GM19467 (cell line): ENCODE results near the gene GSTA2.
"Not testable (repeated sequence)": the region's sequence is repeated elsewhere in the genome, so short reads cannot be mapped to it uniquely, and the experiment has no call there.

Experiments used
- ATAC-seq: cut with Tn5 transposase; IDR thresholded peaks from one replicate; pipeline ENCODE4 v1.9.1; 2021; ENCODE audit warnings: mild to moderate bottlenecking, moderate library complexity; ENCODE audit not compliant: unreplicated experiment

Gene GSTA2

DNA sequence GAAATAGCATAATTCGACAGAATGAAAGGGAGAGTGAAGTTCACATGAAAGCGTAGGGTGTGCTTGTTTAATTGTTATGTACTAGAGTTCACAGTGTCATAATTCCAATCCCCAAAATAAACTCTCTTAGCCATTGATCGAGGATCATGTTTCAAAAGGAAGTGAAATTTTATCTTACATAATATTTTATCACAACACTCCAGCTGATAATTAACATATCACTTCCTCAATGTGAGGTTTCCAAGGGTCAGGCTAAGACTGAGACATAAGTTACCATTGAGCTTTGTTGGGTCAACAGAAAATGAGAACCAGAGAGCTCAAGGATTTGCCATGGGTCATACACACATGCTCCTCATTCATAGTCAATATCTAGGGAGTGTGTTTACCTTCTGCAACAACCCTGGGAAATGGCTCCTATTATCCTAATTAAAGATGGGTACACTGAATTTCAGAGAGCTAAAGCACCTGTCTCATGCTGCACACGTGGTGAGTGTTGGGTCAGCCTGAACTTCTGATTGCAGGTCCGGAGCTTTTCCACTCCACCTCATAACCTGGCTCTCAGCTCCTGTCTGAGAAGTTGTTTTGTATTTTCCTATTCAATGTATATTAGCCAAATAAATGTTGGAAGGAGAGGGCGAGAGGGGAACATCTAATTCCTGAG lies 3.0 kb downstream of the GSTA2 start:
- no peak for ATAC-seq

DNA sequence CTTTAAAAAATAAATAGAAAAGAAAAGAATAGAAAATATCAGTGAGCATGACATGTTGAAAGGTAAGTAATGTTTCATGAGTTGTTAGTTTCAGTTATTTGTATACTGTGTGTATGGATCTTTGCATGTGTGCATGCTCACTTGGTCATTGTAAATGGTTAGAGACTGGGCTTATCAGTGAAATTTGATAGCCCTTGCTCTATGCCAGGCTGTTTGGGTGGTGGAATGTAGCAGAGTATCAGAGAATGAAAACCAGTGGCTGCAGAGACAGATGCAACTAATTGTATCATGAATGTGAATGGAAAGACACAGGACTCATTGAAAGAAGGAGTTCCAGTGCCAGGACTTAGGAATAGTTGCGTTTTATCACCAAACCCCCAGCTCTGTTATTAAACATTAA lies 4.2 kb downstream of the GSTA2 start:
- ATAC-seq = no peak

DNA sequence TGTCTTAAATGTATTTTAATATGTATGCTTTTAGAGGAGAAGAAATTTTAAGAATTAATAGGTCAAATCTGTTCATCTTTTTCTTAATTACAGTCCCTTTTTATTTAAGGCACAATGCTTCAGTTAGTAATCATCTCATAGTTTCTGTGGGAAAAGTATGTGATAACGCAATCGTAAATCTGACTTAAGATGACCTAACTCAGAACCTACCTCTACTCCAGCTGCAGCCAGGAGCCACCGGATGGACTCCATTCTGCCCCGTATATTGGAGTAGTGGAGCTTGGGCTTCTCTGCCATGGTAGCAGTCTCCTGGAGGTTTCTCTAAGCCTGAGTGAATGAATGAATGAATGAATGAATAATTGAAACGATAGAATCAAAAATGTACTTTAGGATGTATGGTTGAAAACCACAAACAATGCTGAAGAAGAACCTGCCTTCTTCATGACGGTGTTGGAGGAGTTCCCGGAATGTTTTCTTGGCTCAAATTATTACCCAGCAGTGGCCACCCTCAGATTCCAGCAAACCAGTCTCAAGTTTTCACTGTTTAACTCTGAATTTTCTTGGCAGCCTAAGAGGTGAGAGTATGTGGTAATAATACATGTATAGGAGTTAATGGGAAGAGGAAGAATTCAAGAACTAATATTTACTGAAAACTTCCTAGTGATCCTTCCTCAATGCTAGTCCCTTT lies 5.5 kb downstream of the GSTA2 start:
- ATAC-seq = not testable (repeated sequence)

DNA sequence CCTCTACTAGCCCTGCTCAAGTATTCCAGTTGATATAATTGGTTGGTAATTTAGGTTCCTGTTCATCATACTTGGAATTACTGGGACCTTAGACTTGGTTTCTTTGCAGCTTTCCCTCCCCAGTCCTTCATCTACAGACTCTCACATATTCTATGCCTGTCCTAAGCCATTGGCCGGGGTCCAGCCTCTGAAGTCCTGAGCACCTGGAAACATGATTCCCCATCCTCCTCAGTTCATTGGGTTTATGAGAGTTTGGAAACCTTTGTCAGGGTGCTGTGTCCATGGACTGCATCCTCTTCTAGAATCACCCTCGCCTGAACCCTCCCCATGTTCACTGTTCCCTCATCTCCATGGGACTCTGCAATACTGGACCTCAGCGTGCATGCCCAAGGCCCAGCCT lies 8.8 kb downstream of the GSTA2 start:
- ATAC-seq = no peak

DNA sequence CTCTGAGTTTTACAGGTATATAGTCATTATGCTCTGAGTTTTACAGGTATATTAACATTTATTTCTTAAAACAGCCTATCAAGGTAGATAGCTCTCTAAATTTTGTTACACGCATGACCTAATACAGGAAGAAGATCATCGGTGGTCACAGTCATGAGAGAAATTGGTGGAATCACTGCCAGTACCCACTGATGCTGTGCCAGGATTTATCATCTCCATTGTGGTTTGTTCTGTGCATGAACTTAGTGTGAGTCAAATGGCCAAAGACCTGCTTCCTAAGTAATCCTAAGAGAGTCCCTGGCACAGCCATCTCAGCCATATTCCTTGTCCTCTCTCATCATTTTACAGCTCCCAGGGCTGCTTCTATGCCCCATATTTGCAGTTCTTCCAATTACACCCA lies 10.1 kb downstream of the GSTA2 start:
- not testable (repeated sequence) for ATAC-seq

DNA sequence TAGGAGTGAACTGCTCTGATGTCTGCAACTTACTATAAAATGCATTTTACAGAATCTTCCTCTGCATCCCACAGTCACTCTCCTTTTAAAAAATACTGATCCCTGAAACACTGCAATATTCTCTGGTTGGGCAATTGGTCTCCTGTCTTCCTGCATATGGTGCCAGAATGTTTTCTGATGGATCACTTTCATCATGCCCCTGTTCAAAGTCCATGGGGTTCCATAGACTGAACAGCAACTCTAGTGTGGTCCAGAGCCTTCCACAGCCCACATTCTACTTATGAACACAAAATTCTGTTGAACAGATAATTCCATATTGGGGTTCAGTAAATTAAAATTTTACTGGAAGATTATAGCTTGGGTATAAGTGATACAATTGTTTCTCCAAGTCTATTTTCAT lies 11.0 kb downstream of the GSTA2 start:
- no peak for ATAC-seq

DNA sequence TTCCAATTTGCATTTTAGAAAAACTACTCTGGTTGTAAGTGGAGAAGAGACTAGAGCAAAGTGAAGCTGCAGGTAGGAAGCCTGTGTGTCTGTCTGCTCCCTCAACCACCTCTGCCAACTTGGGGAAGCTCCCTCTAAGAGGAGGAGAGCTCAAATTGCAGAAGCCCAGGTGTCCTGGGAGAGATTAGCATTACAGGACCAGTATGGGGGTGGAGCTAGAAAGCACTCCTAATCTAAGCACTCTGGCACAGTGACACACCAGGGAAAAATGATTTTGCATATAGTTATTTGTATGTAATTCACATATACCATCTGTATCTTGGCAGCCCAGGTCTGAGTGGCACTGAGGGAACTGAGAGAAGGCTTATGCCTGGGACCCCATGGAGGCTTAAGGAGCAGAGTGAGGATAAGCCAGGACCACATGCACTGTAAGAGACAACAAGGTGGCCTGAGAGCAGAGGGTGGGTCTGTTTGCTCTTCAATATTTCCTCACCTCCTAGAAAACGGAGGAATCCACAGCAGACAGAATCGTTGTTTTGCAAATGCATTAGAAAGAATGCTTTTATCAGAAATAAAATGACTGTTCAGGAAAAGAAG lies 13.6 kb downstream of the GSTA2 start:
- ATAC-seq = no peak

DNA sequence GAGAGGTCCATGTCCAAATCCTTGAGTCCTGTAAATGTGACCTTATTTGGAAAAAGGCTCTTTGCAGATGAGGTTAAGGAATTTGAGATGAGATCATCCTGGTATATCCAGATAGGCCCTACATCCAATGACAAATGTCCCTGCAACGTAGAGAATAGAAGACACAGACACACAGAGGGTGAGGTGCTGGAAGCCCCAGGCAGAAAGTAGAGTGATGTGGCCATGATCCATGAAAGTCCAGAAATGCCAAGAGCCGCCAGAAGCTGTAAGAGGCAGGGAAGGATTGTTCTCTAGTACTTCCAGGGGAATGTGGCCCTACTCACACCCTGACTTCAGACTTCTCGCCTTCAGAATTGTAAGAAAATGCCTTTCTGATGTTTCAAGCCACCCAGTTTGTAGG lies 16.0 kb downstream of the GSTA2 start:
- not testable (repeated sequence) for ATAC-seq

DNA sequence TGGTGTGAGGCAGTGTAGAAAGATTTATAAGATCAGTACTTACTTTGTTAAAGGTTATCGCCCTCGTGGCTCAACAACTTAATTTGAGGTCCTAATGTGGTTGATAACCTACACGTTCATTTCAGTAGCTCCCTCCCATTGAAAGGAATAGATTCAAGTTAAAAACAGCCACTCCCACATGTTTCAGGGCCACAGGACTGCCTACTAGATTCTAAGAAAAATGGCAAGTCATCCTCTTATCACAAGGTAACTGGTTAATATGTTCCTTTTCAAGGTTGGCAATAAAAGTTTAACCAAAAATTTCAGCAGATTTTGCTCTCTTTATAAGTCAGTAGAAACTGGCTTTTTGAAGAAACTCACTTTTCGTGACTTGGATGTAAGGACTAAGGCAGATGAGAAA lies 17.1 kb downstream of the GSTA2 start:
- no peak for ATAC-seq

DNA sequence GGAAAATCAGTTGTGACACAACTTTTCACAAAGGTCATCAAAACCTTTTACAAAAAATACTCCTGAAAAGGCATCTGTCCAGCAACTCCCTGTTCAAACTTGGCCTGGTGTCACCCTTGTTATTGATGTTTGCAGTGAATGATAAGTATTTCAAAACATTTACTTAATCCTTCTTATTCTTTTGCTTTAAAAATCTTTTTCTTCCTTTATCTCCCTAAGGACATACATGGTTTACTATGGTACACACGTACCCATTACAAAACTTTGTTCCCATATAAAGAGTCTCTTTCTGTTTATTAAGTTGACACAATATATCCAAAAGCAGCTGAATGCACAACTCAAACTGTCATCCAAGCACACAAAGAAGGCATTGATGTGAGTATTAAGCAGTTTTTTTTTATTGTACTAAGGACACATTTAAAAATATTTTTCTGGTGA lies 17.5 kb downstream of the GSTA2 start:
- no peak for ATAC-seq

DNA sequence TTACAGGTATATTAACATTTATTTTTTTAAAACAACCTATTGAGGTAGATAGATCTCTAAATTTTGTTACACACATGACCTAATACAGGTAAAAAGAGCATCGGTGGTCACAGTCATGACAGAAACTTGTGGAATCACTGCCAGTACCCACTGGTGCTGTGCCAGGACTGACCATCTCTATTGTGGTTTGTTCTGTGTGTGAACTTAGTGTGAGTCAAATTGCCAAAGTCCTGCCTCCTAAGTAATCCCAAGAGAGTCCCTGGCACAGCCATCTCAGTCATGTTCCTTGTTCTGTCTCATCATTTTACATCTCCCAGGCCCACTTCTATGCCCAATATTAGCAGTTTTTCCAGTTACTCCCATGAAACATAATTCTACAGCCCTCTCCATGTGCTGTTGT lies 21.4 kb downstream of the GSTA2 start:
- no peak for ATAC-seq

DNA sequence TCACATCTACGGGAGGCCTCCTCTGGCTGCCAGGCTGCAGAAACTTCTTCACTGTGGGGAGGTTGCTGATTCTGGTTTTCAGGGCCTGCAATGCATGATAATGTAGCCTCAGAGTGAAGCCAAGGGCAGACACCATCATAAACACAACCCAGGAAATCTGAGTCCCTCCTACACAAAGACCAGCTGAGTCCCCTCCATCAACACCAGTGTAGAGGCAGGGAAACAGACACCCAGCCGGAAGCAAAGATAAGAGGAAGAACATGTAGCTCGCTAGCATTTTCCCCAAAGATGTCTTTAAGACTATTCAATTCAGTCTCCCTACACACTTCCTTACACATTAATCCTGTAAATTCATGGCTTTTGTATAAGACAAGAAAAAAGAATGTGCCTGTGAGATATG lies 23.6 kb downstream of the GSTA2 start:
- ATAC-seq = no peak

DNA sequence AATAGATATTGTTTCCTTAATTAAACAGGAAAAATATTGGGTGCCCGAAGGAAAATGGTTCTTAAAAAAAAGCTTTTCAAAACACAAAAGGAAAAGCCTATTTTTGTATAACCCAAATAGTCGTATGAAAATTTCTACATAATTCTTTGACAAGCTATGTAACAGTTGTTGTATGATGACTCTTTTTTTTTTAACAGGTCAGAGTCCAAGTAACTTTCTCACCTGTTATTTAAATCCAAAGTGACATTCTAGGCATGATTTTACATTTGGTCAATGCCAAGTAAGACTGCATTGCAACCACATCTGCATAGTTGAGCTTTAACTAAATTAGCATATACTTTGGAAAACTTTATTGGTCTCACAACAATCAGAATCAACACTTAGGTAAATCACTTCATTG lies 24.1 kb downstream of the GSTA2 start:
- no peak for ATAC-seq

DNA sequence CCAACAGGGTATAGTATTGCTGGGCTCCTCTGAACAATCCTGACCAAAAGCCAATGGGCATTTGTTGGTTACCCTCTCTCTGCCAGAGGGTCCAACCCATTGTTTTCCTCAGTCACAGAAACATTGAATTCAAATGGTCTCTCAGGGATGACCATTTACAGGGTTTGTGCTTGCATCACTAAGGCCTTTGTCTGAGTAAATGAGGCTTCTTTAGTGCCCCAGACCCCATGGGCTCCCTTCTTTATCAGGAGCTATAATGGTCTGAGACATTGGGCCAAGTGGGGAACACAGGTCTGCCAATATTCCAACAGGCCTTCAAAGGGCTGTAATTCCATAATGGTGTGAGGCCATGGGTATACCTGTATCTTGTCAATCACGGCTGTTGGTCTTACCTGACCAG lies 27.1 kb downstream of the GSTA2 start:
- no peak for ATAC-seq

DNA sequence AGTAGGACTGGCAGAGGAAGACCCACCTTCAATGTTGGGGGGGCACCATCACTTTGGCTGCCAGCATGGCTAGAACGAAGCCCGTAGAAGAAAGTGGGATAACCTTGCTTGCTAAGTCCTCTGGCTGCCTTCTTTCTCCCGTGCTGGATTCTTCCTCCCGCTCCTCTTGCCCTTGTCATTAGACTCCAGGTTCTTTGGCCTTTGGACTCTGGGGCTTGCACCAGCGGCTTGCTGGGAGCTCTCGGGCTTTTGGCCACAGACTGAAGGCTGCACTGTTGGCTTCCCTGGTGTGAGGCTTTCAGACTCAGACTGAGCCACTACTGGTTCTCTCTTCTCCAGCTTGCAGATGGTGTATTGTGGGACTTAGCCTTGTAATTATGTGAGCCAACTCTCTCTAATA lies 28.2 kb downstream of the GSTA2 start:
- ATAC-seq = no peak

DNA sequence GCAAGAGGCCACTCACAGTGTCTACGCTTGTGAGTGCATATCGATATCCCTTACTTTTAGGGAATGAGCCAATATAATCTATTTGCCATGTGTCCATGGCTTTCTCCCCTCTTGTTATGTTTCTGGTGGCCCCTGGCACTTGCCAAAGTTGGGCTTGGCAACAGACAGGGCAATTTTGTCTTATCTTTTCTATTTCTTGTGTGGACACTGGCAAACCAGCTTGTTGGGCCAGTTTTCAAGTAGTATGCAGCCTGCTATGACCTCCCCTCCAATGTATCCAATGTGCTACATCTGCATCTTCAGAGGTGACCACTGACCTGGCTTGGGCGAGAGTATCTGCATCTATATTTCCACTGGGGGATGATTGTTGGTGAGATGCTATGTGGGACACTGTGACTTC lies 29.2 kb downstream of the GSTA2 start:
- ATAC-seq = no peak

DNA sequence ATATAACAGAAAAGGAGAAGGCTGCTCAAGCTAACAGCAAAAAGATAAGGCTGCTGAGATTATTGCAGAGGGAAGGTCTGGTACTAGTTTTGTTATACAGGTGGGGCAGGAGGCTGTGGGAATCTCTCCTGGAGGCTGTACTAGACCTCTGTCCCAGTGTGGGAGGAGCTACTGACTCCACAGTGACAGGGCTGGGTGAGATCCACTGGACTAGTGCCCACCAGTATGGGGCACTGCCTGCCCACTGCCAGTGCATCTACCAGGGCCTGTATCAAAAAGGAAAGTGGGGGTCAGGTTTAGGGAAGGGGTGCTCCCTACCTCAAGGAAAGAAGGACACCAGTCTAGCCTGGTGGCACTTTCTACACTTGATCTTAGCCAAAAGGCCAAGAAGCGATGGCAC lies 30.1 kb downstream of the GSTA2 start:
- ATAC-seq = no peak

DNA sequence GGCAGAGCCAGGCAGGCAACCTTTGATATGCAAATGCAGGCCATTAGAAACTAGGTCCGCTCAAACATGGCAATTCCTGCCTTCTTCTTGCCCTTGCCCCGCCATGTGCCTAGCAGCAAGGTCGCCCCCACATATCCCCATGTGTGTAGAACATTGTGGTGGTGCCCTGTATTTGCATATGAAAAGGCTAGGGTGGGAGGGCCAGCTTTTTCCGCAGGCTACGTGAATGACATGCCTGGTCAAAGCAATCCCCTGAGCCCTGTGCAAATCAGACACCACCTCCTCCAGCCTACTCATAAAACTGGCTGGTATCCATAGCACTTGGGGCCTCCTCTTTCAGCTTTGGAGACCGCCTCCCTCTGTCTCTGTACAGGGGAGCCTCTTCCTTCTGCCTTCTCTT lies 31.6 kb downstream of the GSTA2 start:
- ATAC-seq = no peak

DNA sequence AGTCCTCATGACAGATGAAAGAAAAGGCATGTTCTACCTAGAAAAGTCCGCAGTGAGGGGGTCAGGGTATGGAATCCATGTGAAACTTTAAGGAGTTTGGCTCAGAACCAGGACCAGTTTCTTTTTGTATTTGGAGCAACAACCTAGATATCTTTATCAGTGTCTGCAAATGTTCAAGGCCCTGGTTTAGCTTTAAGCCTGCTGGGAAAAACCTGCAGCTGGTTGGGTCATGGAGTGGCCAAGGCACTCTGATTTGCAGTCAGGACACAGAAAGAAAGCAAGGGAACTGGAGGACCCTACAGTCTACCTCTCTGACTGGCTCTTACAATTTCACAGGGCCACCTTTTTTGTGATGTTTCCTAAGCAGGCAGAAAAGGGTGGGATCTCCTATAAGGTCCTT lies 33.7 kb downstream of the GSTA2 start:
- ATAC-seq = no peak

DNA sequence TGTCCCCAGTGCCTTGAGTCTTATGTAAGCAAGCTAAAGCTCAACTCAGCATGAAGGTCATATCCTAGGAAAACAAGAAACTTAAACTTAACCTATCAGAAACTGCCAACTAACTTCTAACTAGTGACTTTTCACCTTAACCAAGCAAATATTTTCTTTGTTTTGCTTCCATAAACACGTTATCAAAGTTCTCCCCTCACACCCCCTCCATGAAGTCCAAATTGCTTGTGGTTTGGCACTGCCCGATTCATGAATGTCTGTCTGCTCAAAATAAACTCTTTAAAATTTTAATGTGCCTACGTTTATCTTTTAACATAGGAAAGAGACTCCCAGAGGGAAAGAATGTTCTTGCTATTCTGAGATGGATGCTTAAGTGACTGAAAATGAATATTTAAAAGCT lies 34.9 kb downstream of the GSTA2 start:
- ATAC-seq = no peak

DNA sequence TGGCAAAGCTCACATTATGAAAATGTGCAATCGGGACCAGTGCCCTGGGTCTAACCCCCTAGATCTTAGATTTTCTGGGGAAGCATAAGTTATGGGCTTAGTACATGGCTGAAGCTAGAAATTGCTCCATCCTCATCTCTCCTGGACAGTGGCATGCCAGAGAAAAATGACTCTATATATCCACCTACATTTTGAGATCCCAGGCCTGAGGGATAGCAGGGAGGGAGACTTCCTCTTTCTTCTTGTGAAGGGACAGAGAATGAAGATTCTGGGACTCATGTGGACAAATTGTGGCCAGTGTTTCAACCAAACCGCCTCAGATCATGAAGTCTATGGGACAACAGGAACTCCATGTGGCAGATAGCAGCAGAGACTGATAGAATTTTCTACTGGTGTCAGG lies 35.4 kb downstream of the GSTA2 start:
- no peak for ATAC-seq

DNA sequence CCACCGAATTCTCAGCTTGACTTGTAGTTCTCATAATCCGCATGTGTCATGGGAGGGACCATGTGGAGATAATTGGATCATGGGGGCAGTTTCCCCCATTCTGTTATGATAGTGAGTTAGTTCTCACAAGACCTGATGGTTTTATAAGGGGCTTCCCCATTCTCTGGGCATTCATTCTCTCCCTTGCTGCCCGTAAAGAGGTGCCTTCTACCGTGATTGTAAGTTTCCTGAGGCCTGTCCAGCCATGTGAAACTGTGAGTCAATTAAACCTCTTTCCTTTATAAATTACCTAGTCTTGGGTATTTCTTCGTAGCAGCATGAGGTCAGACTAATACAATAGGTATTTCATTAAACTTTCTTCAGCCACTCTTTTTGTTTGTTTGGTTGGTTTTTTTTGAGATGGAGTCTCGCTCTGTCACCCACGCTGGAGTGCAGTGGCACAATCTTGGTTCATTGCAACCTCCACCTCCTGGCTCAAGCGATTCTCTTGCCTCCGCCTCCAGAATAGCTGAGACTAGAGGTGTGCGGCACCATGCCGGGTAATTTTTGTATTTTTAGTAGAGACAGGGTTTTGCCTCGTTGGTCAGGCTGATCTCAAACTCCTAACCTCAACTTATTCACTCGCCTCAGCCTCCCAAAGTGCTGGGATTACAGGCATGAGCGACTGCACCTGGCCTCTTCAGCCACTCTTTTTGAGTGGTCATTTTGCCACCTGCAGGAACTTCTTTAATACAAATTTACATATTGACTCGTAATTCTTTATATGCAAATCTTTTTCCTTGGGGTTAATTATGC lies 36.3 kb downstream of the GSTA2 start:
- no peak for ATAC-seq
